GM23338 (cell line): ENCODE measurements around the gene RAC3.

Experiments
- CREB1 ChIP-seq: fragments of 250-450 bp; sonication (Bioruptor Pico); IDR thresholded peaks from 2 replicates; pipeline ENCODE4 v1.5.0; 2020; ENCODE audit warnings: low read depth, mild to moderate bottlenecking, moderate library complexity
- CTCF ChIP-seq, 2 experiments: fragments of 200-600 bp in 1 of 2; sonication (generic) in 1 of 2; conservative IDR thresholded peaks; 2 replicates each; pipeline versions ENCODE4 v1.5.1 to v1.6.1; 2016 to 2017; ENCODE audit warnings: antibody characterized with exemption in 2 of 2, low read depth in 2 of 2, mild to moderate bottlenecking in 2 of 2, moderate library complexity in 1 of 2
- ETS1 ChIP-seq: IDR thresholded peaks from 2 replicates; pipeline ENCODE4 v1.6.1; 2016; ENCODE audit warnings: antibody characterized with exemption
- EZH2 ChIP-seq: fragments of 200-600 bp; sonication (generic); IDR thresholded peaks from one replicate; pipeline ENCODE4 v1.8.0; 2017; ENCODE audit warnings: antibody characterized with exemption, mild to moderate bottlenecking, low read depth; ENCODE audit not compliant: unreplicated experiment
- EZH2phosphoT487 ChIP-seq: fragments of 200-600 bp; sonication (generic); IDR thresholded peaks from one replicate; pipeline ENCODE4 v1.8.1; 2018; ENCODE audit warnings: antibody characterized with exemption; ENCODE audit not compliant: unreplicated experiment
- NANOG ChIP-seq: IDR thresholded peaks from 2 replicates; pipeline ENCODE4 v1.6.1; 2016; ENCODE audit warnings: antibody characterized with exemption, borderline replicate concordance
- POLR2AphosphoS5 ChIP-seq: IDR thresholded peaks from 2 replicates; pipeline ENCODE4 v1.6.1; 2016; ENCODE audit warnings: antibody characterized with exemption, low read depth
- REST ChIP-seq: IDR thresholded peaks from one replicate; pipeline ENCODE4 v1.6.1; 2018; ENCODE audit warnings: antibody characterized with exemption; ENCODE audit not compliant: unreplicated experiment
- ZNF114 ChIP-seq: fragments of 250-450 bp; sonication (Bioruptor Pico); IDR thresholded peaks from 2 replicates; pipeline ENCODE4 v1.5.0; 2020; ENCODE audit warnings: mild to moderate bottlenecking, moderate library complexity
- ZNF462 ChIP-seq: fragments of 250-450 bp; sonication (Bioruptor Pico); IDR thresholded peaks from 2 replicates; pipeline ENCODE4 v1.5.0; 2020; ENCODE audit warnings: mild to moderate bottlenecking, moderate library complexity

GRCh38 chr17:82016875-82017459 is 14.5 kb upstream of the RAC3 start:
- TF ChIP-seq CTCF (conservative IDR thresholded peaks at IDR 0.05; ENCODE audit: low read depth in 2 of 2): no peak
- no peak for TF ChIP-seq POLR2AphosphoS5
- TF ChIP-seq EZH2: no peak
- no peak for TF ChIP-seq EZH2phosphoT487
- no peak for TF ChIP-seq REST
- no peak for TF ChIP-seq ZNF114 (CRISPR knock-in tag)
- no peak for TF ChIP-seq CREB1
- no peak for TF ChIP-seq ETS1
- no peak for TF ChIP-seq NANOG
- TF ChIP-seq ZNF462 (CRISPR knock-in tag): no peak
